HepG2 (cell line): ENCODE data around the gene KLHL12. TPM values are rescaled to one million over a fixed set of nuclear protein-coding genes. Genes with fewer than 3 reads are reported as not detected.

Source experiments
- ATF4 ChIP-seq, 2 experiments: fragments of 450-650 bp in 1 of 2; sonication (generic) in 1 of 2; formaldehyde crosslinking; IDR thresholded peaks; 2 replicates each; pipeline versions ENCODE4 v1.5.0 to v1.8.0; 2020 to 2022; ENCODE audit warnings: mild to moderate bottlenecking in 1 of 2, missing genetic modification reagents in 1 of 2
- BCLAF1 ChIP-seq: fragments of 450-650 bp; IDR thresholded peaks from 2 replicates; pipeline ENCODE4 v1.6.1; 2017; ENCODE audit warnings: mild to moderate bottlenecking
- CBFB ChIP-seq: sonication (generic); formaldehyde crosslinking; IDR thresholded peaks from 2 replicates; pipeline ENCODE4 v1.4.0; 2020; ENCODE audit warnings: missing genetic modification reagents
- FOSL2 ChIP-seq: sonication (generic); formaldehyde crosslinking; IDR thresholded peaks from 2 replicates; pipeline ENCODE4 v1.4.0; 2020; ENCODE audit warnings: missing genetic modification reagents
- JARID2 ChIP-seq: sonication (generic); formaldehyde crosslinking; IDR thresholded peaks from 2 replicates; pipeline ENCODE4 v1.8.1; 2023; ENCODE audit warnings: missing genetic modification reagents, inconsistent platforms; ENCODE audit not compliant: insufficient replicate concordance
- KDM4B ChIP-seq: sonication (generic); formaldehyde crosslinking; IDR thresholded peaks from 2 replicates; pipeline ENCODE4 v1.4.0; 2020; ENCODE audit warnings: missing genetic modification reagents
- KDM5B ChIP-seq: sonication (generic); formaldehyde crosslinking; IDR thresholded peaks from 2 replicates; pipeline ENCODE4 v1.4.0; 2020; ENCODE audit warnings: missing genetic modification reagents, mild to moderate bottlenecking, borderline replicate concordance
- PBX2 ChIP-seq: IDR thresholded peaks from 2 replicates; pipeline ENCODE4 v1.6.1; 2016; ENCODE audit warnings: control low read depth
- PRMT3 ChIP-seq: sonication (generic); formaldehyde crosslinking; IDR thresholded peaks from 2 replicates; pipeline ENCODE4 v1.8.1; 2022; ENCODE audit warnings: low read depth, mild to moderate bottlenecking, moderate library complexity, missing genetic modification reagents, borderline replicate concordance
- SRY ChIP-seq: sonication (generic); formaldehyde crosslinking; IDR thresholded peaks from 2 replicates; pipeline ENCODE4 v1.8.0; 2022; ENCODE audit warnings: mild to moderate bottlenecking, missing genetic modification reagents
- THAP7 ChIP-seq: sonication (generic); formaldehyde crosslinking; IDR thresholded peaks from 2 replicates; pipeline ENCODE4 v1.8.1; 2023; ENCODE audit warnings: mild to moderate bottlenecking, missing genetic modification reagents
- ZBTB37 ChIP-seq: sonication (generic); formaldehyde crosslinking; IDR thresholded peaks from 2 replicates; pipeline ENCODE4 v1.4.0; 2020; ENCODE audit warnings: mild to moderate bottlenecking, missing genetic modification reagents
- ZC3H4 ChIP-seq: sonication (generic); formaldehyde crosslinking; IDR thresholded peaks from 2 replicates; pipeline ENCODE4 v1.4.0; 2020; ENCODE audit warnings: missing genetic modification reagents, borderline replicate concordance
- ZFP36L2 ChIP-seq: sonication (generic); formaldehyde crosslinking; IDR thresholded peaks from 2 replicates; pipeline ENCODE4 v1.4.0; 2020; ENCODE audit warnings: missing genetic modification reagents
- ZNF121 ChIP-seq: sonication (generic); formaldehyde crosslinking; IDR thresholded peaks from 2 replicates; pipeline ENCODE4 v1.5.0; 2020; ENCODE audit warnings: mild to moderate bottlenecking, missing genetic modification reagents
- ZNF44 ChIP-seq: sonication (generic); formaldehyde crosslinking; IDR thresholded peaks from 2 replicates; pipeline ENCODE4 v1.5.1; 2020; ENCODE audit warnings: mild to moderate bottlenecking, missing genetic modification reagents
- ZNF451 ChIP-seq: sonication (generic); formaldehyde crosslinking; IDR thresholded peaks from 2 replicates; pipeline ENCODE4 v1.5.0; 2020; ENCODE audit warnings: mild to moderate bottlenecking, missing genetic modification reagents
- ZNF530 ChIP-seq: sonication (generic); formaldehyde crosslinking; IDR thresholded peaks from 2 replicates; pipeline ENCODE4 v1.5.0; 2020; ENCODE audit warnings: low read depth, mild to moderate bottlenecking, missing genetic modification reagents
- ZNF614 ChIP-seq: IDR thresholded peaks from 2 replicates; pipeline ENCODE4 v1.6.1; 2018; ENCODE audit warnings: missing biosample characterization, missing genetic modification reagents, inconsistent platforms, borderline replicate concordance
- ZNF616 ChIP-seq: sonication (generic); formaldehyde crosslinking; IDR thresholded peaks from 2 replicates; pipeline ENCODE4 v1.5.0; 2020; ENCODE audit warnings: low read depth, mild to moderate bottlenecking, missing genetic modification reagents
- polyA plus RNA-seq, 8 experiments: library from polyadenylated mRNA; depleted of rRNA in 3 of 8; stranded (reverse) in 7 of 8; unstranded in 1 of 8; fragments of >200 nt; fragmentation: Illumina TruSeq in 4 of 8; extraction: Trizol in 4 of 8; gene quantifications; 2 replicates each; pipeline versions ENCODE4 v1.2.1 to v1.2.3, GENCODE V29; 2011 to 2016; ENCODE audit warnings: low read depth in 4 of 8, missing spikeins in 1 of 8, mixed read lengths in 1 of 8; ENCODE audit not compliant: insufficient read depth in 1 of 8
- total RNA-seq, 5 experiments: library from RNA; depleted of rRNA; stranded (reverse); fragments of >200 nt; fragmentation: Illumina TruSeq; extraction: Trizol; gene quantifications; 2 replicates each; pipeline ENCODE4 v1.2.3, GENCODE V29; 2016; ENCODE audit warnings: low read depth in 1 of 5

KLHL12 gene
- total and polyA plus RNA-seq, 2 of the 13 experiments (the other 11 are each of a cell fraction or from before 2014, with no cell fraction given) = 19.2 to 25.2 TPM

- no peak for TF ChIP-seq ZC3H4
- TF ChIP-seq ZNF44 (CRISPR knock-in tag) = no peak
- TF ChIP-seq ZNF451 (CRISPR knock-in tag) = peak; percentile 21; the same call in 1 of the 2 replicates
- TF ChIP-seq ATF4 (CRISPR knock-in tag; IDR thresholded peaks at IDR 0.05) = no peak
- 0 out of 2 replicates have a peak, but pooled peaks have one; percentile 62 for TF ChIP-seq ZNF616 (CRISPR knock-in tag)
- TF ChIP-seq BCLAF1 = no peak
- no peak for TF ChIP-seq ZNF530 (CRISPR knock-in tag)
- peak; percentile 40; the same call in 1 of the 2 replicates for TF ChIP-seq FOSL2 (CRISPR knock-in tag)
- TF ChIP-seq ZFP36L2 = peak; percentile 67; the same call in 1 of the 2 replicates
- peak; percentile 77; the same call in 1 of the 2 replicates for TF ChIP-seq KDM5B
- TF ChIP-seq ZBTB37 = no peak
- TF ChIP-seq THAP7 (CRISPR knock-in tag) = peak; percentile 93
- 0 out of 2 replicates have a peak, but pooled peaks have one; percentile 5 for TF ChIP-seq ZNF121 (CRISPR knock-in tag)
- TF ChIP-seq ZNF614 = 0 out of 2 replicates have a peak, but pooled peaks have one; percentile 45
- TF ChIP-seq SRY (CRISPR knock-in tag) = peak; percentile 71
- TF ChIP-seq PRMT3 (CRISPR knock-in tag) = no peak
- peak; percentile 95 for TF ChIP-seq JARID2 (CRISPR knock-in tag)
- TF ChIP-seq KDM4B (CRISPR knock-in tag) = no peak
- TF ChIP-seq CBFB (CRISPR knock-in tag) = peak; percentile 73; the same call in 1 of the 2 replicates
- no peak; the same call in 1 of the 2 replicates for TF ChIP-seq PBX2 (CRISPR knock-in tag)
Measured at GRCh38 chr1:202888531-202889360, 38.3 kb downstream of the KLHL12 start, which contains the start of gene RABIF (continued).
